ENCODE measurements around the gene INPP5A.
"Not testable (repeated sequence)": the region's sequence is repeated elsewhere in the genome, so short reads cannot be mapped to it uniquely, and the experiment has no call there.

INPP5A gene

DNA sequence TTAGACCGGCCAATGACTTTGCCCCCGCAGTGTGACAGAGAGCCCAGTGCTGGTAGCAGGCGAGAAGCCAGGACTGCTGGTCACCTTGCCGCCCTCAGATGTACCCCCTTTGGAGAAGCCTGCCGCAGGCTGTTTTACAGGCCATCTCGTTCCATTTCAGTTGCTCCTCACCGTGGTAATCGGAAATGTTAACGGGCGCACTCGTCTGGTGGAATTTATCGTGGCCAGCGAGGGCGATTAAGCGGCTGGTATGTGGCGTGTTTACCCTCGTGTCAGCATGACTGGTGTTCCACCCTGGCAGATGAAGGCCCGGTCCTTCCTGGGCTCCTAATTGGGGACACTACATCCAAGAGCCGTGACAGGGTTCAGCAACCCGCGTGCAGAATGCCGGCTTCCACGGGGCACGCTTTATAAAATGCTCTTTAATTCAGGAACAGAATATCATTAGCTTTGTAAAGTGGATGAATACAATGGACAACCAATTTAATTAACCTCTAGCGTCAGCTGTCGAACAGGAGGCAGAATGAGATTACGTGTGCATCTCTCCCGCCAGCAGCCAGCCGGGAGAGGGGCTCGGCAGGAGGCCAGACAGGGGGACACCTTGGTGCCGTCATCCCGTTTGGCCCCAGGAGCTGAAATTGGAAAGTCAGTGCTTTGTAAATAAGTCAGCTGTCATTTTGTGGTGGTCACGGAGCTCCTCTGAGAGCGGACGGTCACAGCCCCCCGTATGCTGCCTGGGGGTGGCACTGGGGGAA is 140.1 kb downstream of the INPP5A start:
- FAIRE-seq (no peak), DNase-seq (ENCODE audit: extremely low spot score, insufficient read length, low read depth) (no peak)

DNA sequence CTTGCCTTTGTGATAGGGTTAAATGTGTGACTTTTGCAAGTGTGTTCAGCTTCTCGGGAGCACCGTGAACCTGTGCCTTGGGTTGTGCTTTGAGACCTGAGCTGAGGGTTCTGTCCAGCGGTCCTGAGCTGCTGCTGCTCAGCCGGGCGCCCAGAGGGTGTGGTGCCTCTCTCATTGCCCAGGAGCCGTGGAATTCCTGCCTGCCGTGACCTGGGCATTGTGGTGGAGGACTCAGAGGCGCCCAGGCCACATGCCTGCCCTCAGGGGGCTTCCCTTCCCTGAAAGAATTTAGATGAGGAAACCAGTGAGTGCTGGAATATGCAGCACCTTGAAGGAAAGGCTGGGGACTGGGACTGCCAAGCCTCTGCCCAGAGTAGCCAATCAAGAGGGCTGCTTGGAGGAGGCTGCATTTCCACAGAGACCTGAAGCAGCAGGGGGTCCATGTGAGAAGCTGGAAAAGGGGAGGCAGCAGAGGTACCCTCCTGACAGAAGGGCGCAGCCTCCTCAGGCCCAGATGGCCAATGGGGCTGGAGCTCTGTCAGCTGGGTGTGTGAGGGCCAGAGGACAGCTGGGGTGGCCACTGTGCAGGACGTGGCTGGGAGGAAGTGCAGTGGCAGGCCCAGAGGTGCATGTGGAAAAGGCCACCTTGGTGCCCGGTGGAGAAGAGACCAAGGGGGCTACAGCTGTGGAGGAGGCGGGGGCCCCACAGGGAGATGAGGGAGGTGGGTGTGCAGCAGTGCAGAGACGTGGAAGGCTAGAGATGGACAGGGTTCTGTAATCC is 141.0 kb downstream of the INPP5A start:
- FAIRE-seq (no peak), DNase-seq (ENCODE audit: extremely low spot score, insufficient read length, low read depth) (no peak)

DNA sequence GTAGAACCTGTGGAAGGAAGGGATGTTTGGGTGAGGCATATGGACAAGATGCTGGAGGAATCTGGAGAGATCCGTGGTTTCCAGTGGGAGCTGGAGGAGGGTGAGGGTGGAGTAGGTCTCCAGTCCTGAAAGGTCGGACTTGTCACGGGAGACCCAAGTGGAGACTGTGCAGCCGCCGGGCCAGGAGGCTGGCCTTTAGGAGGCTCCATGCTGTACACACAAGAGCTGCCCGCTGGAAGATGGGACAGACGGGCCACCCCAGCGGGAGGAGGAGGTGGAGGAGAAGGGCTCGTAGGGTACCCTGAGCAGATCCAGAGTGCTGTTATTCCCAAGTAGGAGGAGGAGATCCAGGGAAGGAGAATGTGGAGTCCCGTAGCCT is 141.6 kb downstream of the INPP5A start:
- DNase-seq (ENCODE audit: extremely low spot score, insufficient read length, low read depth) = no peak
- FAIRE-seq = no peak

DNA sequence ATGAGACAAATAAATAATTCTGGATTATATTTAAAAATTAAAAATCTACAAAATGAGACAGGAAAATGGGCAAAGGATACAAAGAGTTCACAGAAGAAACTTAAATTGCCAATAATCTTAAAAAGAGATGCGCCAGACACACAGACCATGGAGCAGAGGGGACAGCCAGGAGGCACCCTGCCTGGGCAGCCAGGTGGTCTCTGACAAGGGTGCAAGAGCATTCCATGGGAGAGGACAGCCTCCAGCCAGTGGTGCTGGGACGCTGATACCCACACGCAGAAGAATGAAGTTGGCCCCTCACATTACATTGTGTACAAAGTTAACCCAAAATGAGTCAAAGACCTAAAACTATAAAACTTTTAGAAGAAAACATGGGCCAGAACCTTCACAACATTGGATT is 142.1 kb downstream of the INPP5A start:
- FAIRE-seq (no peak), DNase-seq (ENCODE audit: extremely low spot score, insufficient read length, low read depth) (no peak)

DNA sequence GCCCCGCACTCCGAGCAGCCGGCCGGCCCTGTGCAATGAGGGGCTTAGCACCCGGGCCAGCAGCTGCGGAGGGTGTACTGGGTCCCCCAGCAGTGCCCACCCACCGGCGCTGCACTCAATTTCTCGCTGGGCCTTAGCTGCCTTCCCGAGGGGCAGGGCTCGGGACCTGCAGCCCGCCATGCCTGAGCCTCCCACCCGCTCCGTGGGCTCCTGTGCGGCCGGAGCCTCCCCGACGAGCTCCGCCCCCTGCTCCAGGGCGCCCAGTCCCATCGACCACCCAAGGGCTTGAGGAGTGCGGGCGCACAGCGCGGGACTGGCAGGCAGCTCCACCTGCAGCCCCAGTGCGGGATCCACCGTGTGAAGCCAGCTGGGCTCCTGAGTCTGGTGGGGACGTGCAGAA is 143.2 kb downstream of the INPP5A start:
- FAIRE-seq; DNase-seq (ENCODE audit: extremely low spot score, insufficient read length, low read depth): not testable (repeated sequence)

DNA sequence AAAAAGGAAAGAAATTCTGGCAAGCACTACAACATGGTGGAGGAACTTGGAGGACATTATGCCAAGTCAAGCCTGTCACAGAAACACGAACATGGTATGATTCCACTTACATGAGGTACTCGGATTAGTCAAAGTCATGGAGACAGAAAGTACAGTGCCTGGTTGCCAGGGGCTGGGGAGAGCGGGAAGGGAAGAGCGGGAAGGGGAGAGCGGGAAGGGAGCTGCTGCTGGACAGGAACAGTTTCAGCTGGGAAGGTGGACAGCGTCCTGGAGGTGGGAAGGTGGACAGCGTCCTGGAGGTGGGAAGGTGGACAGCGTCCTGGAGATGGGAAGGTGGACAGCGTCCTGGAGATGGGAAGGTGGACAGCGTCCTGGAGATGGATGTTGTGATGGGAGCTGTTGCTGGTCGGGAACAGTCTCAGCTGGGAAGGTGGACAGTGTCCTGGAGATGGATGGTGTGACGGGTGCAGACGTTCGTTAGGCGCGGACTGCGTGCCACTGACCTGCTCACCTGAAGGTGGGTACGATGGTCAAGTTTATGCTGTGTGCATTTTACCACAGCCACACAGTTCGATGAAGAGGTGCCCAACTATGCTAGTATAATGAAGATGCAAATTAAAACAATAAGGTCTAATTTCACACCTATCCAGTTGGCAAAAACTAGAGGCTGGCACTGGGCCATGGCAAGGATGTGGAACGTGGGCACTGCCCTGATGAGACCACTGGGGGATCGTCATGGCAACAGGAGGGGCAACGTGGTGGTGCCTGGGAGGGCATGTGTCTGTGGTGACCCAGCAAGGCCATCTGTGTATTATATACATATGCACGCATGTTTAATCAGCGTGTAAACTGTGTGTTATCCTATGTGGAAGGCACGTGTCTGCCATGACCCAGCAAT is 144.5 kb downstream of the INPP5A start:
- FAIRE-seq = no peak

DNA sequence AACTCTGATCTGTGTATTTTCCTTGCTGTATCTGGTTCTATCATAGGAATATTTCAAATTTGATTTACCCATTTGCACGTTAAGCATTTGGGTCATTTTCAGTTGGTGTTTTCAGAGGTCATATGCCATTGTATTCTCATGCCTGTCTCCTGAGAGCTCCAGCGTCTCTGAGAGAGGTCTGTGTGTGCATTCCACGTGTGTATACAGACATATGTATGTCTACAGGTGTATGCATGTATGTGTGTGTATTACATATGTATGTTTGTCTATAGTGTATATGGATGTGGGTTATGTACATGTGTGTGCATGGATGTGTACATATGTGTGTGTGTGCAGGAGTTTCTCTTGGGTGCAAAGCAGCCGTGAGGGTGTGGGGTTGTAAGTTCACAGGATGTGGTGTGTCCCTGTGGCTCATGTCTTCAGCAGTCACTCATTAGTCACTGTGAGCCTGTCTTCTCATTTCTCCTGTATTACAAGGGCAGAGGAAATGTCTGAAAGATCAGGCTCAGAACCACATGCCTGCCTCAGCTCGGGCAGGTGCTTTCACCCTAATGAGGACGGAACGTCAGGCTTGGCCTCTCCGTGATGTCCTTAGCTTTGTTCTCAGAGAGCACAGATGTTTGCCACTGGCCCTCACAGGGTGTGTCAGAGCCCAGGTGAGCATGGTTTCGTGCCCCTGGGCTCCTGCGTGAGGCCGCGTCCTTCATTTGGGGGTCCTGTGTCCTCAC is 146.7 kb downstream of the INPP5A start:
- peak; percentile 29 for FAIRE-seq
- peak; percentile 15 for DNase-seq (ENCODE audit: extremely low spot score, insufficient read length, low read depth)

More for the DNA sequence above, 144.5 kb downstream of the INPP5A start:
- DNase-seq (ENCODE audit: extremely low spot score, insufficient read length, low read depth) = no peak

DNA sequence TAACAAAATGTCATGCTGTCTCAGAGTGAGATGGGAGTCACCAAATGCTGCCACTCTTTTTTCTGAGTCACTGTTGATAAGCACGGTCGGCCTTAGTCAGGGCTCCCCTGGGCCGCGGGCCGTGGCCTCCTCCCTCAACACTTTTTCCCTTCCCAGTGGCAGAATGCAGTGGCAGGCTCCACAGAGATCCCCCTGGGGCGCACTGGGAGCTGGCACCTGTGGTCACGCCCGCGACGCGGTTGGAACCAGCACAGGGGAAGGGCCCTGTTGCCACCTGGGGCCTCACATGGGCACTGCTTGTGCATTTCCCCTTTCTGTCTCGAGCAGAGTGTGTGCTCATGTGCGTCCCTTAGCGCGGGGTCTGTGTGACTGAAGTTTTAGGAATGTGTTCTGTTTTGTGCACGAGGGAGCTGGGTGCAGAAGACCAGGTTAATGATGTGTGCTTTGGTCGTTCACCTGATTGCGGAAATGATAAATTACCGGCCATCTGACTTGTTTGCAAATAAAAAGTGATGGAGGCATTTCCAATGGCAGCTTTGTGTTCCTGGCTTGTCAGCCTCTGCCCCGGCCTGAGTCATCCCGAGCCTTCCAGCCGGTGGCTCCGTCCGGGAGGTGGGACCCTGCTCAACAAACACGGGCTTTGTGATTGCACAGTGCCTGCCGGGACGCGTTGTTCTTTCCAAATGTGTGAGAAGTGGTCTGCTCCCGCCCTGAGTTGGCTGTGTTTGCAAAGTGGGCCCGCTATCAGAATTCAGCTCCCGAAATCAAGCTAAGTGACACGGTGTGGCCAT is 147.7 kb downstream of the INPP5A start:
- no peak for FAIRE-seq
- DNase-seq (ENCODE audit: extremely low spot score, insufficient read length, low read depth) = no peak

DNA sequence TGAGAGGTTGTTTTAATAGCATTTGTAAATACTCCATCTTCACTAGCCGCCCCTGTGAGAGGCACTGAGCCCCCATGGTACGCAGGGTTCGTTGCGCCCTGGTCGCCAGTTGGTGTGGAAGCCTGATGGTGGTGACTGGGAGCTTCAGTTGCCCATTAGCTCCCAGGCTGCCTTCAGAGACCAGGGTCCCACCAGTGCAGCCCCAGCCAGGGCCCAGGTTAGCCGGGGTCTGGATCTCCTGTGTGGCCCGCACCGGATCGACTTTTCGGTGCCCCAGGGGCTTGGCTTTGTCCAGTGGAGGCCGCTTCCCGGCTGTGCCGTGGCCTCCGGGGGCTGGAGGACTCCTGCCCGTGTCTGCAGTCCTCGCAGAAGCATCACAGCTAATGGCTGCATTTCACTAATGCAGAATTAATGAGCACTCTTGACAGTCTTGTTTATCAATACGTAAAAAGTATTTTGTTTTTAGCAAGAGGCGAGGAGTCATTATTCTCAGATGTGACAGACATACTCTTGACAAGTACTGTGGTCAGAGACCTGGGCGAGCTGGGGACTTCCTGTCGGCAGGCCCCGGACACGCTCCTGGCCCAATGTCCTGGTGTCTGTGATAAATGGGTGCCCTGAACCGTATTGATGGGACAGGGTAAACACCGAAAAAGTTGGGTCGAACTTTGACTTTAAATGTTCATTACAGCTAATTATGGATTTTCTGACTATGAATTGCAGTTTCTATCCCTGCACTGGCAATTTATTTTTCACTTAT is 148.5 kb downstream of the INPP5A start:
- FAIRE-seq = no peak
- DNase-seq (ENCODE audit: extremely low spot score, insufficient read length, low read depth) = no peak

DNA sequence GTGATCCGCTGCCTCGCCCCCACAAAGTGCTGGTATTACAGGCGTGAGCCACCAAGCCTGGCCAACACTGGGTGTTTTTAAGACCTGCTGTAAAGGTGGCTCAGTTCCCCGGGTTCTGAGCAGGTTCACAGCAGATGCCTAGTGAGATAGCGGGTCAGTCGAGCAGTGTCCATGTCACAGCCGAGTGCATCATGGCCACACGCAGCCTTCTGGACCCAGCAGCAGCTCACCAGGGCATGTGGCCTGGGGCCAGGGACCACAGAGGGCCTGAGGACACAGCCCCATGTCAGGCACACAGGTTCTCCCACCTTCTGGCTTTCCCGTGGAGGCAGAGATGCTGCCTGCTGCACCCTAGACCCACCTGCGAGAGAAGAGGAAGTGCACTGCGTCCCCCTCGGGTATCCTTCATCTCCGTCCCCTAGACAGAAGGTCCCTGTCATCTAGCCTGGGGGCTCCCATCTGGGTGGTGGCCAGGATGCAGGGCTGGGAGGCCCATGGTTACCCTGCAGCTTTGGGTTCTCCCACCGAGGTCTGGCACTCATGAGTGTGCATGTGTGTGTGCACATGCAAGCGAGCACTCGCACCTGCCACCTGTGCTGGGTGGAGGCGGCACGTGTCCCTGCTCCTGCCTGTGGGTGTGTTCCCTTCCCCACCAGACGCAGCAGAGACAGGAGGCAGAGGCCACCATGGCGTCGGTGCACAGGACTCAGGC is 149.8 kb downstream of the INPP5A start:
- no peak for DNase-seq (ENCODE audit: extremely low spot score, insufficient read length, low read depth)
- no peak for FAIRE-seq

DNA sequence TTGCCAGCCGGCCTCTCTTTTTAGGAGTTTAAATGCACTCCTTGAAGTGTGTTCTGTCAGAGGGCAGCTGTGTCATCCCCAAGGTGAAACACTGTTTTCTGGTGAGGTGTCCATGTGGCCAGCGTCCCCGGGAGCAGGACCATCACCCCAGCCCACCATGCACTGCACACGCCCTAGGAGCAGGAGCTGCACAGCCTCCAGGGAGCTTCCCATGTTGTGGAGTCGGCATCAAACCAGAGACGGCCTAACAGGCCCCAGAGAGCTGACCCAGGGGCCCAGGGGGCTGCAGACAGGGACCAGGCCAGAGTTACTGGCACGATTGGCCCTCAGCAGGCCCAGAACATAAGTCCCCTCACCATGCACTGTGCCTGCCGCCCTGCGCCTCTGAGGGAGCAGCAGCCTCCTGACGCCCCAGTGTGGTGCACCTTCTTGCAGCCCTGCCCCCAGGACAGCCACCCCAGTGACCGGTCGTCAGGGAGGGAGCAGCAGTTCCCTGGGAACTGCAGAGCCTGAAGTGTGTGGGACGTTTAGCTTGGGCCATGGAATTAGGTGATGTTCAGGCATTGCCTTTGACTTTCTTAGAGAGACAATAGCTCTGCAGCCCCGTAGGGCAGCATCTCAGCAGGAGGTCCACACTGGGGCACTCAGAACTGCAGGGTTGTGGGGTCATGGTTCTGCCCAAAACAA is 150.4 kb downstream of the INPP5A start:
- DNase-seq (ENCODE audit: extremely low spot score, insufficient read length, low read depth) = no peak
- no peak for FAIRE-seq

DNA sequence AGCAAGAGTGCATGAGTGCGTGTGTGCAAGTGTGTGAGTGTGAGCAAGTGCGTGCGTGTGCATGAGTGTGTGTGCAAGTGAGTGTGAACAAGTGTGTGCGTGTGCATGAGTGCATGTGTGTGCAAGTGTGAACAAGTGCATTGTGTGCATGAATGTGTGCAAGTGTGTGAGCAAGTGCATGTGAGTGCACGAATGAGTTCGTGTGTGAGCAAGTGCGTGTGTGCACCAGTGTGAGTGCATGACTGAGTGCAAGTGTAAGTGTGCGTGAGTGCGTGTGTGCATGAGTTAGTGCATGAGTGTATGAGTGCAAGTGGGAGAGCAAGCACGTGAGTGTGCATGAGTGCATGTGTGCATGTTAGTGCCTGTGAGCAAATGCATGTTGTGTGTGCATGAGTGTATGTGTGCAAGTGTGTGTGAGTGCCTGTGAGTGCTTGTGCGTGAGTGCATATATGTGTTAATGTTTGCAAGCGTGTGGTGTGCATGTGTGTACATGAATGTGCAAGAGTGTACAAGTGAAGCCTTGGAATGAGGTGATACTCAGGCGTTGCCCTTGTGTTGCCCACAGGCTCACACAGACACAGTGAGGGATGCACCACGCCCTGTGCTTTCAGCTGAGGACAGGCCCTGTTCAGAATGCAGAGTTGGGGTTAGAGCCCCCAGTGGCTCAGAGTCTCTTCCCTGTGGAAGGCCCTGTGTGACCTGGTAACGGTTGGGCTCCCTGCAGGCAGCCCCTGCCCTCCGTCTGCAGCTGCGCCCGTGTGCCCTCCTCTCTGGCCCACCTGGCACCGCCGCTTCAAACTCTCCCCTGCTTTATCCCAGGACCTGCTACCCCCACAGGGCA is 151.2 kb downstream of the INPP5A start:
- DNase-seq (ENCODE audit: extremely low spot score, insufficient read length, low read depth) = no peak
- FAIRE-seq = no peak

DNA sequence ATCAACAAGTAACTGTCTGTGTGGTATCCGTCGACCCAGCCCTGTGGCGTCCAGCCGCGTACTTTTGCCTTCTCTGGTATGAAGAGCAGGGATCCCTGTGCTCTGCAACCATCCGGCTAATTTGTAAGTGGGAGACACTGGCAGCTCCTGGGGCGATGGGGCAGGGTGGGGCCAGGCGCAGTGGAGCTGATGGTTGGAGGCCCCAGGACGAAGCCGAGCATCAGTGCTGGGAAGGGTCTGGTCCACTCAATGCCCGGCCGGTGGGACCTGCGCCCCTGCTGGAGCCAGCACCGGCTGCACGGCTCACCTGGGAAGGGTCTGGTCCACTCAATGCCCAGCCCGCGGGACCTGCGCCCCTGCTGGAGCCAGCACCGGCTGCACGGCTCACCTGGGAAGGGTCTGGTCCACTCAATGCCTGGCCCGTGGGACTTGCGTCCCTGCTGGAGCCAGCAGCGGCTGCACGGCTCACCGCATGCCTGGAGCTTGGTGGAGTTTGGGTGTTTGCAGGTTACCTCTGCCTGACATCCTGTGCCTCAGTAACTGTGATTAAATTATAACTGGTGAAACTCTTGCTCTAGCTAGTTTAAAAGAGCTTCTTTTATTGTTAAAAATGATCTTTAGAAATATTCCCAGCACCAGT is 152.3 kb downstream of the INPP5A start:
- DNase-seq (ENCODE audit: extremely low spot score, insufficient read length, low read depth) (no peak), FAIRE-seq (no peak)

DNA sequence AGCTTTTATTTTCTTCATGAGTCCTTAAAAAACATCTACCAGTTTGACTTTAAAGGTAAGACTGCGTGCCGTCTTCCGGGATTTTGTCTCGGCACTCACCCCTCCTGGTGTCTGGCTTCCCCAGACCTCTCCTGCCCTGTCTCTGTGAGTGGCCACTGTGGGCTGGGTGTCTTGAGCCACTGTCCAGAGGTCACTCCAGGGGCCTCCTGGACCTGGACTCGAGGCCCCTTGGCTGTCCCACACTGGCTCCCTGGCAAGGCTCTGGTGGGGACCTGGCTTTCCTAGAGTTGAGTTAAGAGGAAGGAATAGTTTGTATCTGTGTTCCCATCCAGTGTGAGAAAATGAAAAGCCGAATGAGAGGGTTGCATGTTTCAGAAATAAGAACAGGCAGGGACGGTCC is 152.8 kb downstream of the INPP5A start:
- DNase-seq (ENCODE audit: extremely low spot score, insufficient read length, low read depth) = no peak
- no peak for FAIRE-seq

DNA sequence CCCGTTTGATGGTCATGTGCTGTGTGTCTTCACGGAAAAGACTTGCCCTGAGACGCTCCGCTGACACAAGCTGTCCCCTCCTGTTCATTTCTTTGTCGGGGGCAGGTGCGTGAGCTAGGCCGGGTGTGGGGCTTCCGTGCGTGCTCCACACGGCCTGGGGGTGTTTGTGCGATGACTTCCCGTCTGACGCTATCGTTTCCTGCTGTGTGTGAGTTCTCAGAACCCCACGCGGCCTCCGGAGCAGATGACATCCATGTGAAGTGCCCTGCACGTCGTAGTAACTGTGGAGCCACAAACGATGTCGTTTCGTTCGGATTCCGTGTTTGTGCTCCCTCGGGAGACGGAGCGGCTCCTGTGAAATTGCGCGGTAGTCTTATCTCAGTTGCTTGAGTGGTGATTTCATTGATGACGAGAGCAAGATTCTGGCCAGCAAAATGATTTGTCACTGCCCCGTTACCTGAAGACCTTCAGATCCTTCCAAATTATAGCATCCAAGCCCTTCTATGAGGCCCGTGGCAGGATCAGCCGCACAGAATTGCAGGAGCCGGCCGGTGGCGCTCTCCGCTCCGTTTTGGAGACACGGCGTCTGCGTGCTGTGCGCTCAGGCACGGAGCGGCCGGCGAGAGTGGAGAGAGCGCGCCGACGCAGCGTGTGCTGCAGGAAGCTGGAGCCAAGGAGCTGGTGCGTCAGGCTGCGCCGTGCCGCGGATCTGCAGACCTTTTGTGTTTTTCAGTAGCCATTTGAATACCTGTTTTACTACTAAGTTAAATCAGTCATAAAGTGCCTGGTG is 153.4 kb downstream of the INPP5A start:
- DNase-seq (ENCODE audit: extremely low spot score, insufficient read length, low read depth) (no peak), FAIRE-seq (no peak)

Data from GM18507 (cell line).